Stimulated activated CD8-positive, alpha-beta memory T cell treated with anti-CD3 and anti-CD28 coated beads, Interleukin-7, amount 100 ng/mL, for 1 hour (primary cell): Measurements from ENCODE around the gene ARPC1A.
A peak's percentile ranks its signal among the peaks of the same experiment; 100 is the strongest.
"Not testable (repeated sequence)": the region's sequence is repeated elsewhere in the genome, so short reads cannot be mapped to it uniquely, and the experiment has no call there.

Experiments used
- DNase-seq, 2 donors: peaks; one replicate each; pipeline ENCODE4 v3.0.0-alpha.2; 2020; ENCODE audit warnings: low read depth in 2 of 2

Gene ARPC1A

DNA sequence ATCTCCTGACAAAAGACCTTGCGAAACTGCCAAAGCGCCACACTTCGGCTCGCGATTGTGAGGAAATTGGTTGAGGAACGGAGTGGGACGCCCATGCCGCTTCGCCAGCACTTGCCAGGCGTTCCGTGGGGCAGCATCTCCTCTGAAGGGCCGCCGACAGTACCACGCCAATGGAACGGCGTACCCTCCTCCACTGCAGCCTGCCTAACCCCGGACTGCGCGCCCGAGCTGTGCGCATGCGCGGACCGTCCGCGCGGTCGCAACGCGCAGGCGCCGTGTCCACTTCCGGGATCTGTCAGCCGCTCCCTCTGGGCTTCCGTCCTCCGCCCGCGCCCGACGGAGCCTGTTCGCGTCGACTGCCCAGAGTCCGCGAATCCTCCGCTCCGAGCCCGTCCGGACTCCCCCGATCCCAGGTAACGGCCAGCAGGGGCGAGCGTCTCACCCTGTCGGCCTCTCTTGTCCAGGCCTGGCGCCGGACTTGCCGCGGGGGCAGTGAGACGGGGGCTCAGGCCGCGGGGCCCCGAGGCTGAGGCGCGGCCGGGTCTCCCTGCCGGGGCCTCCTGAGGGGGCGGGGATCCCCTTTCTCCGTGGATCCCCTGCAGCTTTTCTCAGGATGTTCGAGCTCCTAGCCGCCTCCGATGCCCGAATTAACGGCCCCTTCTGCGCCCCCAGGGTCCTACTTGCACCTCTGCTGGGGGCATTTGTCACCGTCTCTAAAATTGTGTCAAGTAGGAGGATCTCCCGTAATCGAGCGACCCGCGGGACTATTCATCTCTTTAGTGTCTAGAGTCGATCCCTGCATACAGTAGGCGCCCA, at the start of gene ARPC1A:
ARPC1A (plus strand) TSS at position 307 of the 816 bp plus-strand sequence. CDS start 7,456 bp downstream, outside the sequence.
- DNase-seq: peak; percentile 87 to 88

DNA sequence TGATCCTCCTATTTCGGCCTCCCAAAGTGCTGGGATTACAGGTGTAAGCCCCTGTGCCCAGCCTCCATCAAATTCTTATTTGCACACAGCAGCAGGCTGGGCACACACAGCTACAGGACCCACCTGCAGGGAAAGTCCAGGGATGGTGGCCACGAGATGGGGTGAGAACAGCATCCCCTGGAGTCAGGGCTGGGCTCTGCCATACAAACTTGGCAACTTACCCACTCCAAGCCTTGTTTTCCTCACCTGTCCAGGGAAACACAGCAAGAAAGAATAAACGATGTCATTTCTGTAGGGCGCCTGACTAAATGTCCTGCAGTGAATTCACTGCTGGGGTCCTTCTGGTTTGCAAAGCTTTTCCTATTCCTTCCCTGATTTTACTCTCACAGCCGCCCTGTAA, 47.5 kb upstream of the ARPC1A start:
- DNase-seq: no peak

DNA sequence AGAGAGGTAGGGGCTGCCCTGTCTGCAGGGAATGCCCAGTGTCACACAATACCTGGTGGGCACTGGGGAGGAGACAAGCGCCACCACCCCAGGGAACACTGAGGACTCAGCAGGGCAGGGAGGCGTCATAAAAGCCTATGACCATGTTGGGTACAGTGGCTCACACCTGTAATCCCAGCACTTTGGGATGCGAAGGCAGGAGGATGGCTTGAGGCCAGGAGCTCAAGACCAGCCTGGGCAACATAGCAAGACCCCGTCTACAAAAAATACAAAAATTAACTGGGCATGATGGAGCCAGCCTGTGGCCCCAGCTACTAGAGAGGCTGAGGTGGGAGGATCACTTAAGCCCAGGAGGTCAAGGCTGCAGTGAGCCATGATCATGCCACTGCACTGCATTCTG, 41.5 kb upstream of the ARPC1A start:
- not testable (repeated sequence) for DNase-seq

DNA sequence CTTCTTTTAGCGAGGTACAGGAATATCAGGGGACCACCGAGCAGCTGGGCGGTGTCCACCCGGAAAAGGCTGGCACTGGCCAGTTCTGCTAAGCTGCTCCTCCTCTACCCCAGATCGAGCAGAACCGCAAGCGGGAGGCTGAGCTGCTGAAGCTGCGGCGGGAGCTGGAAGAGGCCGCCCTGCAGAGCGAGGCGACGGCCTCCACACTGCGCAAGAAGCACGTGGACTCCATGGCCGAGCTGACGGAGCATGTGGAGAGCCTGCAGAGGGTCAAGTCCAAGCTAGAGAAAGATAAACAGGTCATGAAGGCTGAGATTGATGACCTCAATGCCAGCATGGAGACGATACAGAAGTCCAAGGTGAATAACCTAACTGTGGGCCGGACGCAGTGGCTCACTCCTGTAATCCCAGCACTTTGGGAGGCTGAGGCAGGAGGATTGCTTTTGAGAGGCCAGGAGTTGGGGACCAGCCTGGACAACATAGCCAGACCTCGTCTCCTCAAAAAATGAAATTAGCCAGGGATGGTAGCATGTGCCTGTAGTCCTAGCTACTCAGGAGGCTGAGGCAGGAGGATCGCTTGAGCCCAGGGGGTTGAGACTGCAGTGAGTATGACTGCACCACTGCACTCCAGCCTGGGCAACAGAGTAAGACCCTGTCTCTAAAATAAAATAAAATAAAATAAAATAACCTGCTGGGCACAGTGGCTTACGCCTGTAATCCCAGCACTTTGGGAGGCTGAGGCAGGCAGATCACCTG, 37.7 kb upstream of the ARPC1A start:
- no peak for DNase-seq

DNA sequence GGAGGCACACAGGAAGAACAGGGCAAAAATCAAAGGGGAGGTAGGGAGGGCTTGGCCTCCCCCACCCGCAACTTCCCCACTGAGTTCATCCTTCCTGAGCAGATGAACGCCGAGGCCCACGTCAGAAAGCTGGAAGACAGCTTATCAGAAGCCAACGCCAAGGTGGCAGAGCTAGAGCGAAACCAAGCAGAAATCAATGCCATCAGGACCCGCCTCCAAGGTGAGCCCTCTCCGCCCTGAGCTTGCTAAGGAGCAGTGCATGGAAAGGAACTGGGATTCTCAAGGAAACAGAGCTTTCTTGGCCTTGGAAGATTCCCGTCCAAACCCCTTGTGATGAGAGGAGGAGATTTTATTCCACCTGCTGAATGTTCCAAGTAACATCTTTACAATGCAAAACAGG, 36.5 kb upstream of the ARPC1A start:
- no peak for DNase-seq

DNA sequence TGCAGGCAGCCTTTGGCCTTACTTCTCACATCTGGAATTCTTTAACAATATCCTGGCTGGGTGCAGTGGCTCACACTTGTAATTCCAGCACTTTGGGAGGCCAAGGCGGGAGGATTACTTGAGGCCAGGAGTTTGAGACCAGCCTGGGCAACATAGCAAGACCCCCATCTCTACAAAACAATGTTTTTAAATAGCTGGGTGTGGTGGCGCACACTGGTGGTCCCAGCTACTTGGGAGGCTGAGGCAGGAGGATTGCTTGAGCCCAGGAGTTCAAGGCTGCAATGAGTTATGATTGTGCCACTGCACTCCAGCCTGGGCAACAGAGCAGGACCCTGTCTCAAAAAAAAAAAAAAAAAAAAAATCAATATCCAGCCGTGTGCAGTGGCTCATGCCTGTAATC, 35.5 kb upstream of the ARPC1A start:
- not testable (repeated sequence) for DNase-seq

- no peak for DNase-seq
These were observed 34.6 kb upstream of the ARPC1A start for GRCh38 chr7:99290980-99291607.

DNA sequence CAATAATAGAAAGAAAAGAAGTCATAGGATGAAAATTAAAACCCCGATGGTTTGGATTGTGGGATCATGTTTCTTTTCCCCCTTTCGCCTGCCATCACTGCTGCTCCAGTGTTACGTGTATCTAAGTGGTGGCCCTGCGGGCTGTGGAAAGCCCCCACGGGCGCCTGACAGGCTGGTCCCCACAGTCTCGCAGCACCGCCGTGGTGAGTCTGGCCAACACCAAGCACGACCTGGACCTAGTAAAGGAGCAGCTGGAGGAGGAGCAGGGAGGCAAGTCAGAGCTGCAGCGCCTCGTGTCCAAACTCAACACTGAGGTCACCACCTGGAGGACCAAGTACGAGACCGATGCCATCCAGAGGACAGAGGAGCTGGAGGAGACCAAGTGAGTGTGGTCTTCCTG, 33.6 kb upstream of the ARPC1A start:
- no peak for DNase-seq

GRCh38 chr7:99293167-99293566, 32.5 kb upstream of the ARPC1A start:
- no peak for DNase-seq

DNA sequence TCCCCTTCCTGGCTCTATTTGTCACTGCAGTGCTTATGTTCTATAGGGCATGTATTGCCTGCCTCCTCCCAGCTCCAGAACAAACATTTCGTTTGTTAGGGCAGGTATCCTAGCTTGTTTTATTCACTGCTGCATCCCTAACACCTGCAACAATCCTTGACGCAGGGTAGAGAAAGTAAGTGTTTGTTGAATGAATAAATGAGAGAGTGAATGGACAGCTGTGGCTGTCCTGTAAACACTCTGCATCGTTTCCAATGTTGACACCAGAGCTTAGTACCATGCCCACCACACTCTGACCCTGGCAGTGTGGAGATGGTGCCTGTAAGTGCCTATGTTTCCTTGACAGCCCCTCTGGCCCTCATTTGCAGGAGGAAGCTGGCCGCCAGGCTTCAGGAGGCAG, 32.0 kb upstream of the ARPC1A start:
- no peak for DNase-seq

DNA sequence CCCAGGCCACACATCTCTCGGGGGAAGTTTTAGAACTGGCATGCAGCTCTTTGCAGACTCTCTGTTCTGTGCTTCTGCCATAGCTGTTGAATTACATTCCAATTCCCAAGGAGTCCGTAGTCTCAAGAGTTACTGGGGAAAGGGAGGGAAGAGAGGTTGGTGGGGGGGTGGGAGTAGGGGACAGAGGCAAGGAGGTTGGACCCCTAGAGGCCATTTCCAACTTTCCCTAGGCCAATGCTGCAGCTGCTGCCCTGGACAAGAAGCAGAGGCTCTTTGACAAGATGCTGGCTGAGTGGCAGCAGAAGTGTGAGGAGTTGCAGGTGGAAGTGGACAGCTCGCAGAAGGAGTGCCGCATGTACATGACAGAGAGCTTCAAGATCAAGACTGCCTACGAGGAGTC, 29.2 kb upstream of the ARPC1A start:
- DNase-seq: no peak

GRCh38 chr7:99301496-99301895, 24.2 kb upstream of the ARPC1A start:
- no peak for DNase-seq

- no peak for DNase-seq
These were observed 20.0 kb upstream of the ARPC1A start for GRCh38 chr7:99305473-99306260.

DNA sequence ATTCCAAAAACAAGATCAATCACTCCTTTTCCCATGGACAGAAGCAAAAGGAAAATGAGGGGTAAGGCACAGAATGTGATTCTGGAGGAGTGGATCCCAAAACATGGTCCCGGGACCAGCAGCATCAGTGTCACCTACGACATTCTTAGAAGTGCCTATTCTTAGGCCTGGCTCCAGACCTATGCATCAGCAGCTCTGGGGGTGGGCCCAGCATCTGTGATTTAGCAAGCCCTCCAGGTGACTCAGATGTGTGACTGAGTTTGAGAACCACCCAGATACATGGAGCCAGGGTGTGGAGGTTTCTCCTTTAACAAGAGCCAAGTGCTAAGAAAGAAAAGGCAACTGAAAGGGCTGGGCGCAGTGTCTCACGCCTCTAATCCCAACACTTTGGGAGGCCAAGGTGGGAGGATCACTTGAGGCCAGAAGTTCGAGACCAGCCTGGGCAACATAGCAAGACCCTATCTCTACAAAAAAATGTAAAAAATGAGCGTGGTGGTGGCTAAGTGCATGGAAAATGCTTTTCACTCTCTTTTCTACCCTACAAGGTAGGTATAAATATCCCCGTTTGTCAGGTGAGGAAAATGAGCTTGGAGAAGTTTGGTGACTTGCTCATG, 17.1 kb upstream of the ARPC1A start:
- no peak for DNase-seq

DNA sequence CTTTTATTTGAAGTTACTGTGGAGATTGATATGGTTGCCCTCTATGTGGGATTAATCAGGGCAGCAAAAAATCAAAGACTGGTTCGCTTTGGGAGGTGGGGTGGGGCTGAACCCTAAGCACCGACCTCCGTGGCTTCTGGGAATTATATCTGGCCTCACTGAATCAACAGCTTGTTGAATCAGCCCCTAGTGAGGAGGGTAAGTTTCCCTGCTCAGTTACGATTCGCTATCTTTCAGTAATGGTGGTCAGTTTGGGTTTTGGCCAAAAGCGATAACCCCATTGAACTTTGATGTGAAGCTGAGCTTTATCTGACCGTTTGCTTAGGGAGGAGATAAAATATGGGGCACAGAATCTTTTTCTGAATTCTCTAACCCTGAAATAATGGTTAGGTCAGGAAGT, 16.6 kb upstream of the ARPC1A start:
- DNase-seq: no peak

DNA sequence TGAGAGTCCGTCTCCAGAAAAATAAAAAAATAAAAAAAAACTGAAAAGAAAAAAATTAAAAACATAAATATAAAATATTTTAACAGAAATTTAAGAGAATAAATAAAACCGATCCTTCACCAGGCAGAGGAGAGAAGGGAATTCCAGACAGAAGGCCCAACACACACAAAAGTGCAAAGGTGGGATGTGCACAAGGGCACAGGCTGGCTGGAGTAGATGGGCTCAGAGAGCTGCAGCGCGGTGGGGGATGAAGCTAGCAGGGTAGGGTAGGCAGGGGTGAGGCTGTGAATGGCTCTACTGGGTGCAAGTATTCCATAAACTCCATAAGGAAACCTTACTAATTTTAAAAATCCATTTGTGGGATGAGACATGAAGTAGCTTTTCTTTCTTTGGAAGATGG, 15.7 kb upstream of the ARPC1A start:
- DNase-seq: no peak

DNA sequence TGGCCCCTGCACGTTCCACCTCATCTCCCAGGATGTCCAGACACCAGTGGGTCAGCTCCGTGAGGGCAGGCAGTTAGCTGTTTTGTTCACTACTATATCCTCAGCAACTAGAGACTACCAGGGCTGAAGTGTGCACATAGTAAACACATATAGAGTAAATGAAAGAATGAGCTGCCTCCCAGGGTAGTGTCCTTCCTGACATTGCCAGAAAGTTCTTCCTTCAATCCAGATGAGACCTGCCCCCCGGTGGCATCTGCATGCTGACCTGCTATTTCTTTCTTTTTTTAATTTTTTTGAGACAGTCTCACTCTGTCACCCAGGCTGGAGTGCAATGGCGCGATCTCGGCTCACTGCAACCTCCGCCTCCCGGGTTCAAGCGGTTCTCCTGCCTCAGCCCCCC, 14.0 kb upstream of the ARPC1A start:
- no peak for DNase-seq

DNA sequence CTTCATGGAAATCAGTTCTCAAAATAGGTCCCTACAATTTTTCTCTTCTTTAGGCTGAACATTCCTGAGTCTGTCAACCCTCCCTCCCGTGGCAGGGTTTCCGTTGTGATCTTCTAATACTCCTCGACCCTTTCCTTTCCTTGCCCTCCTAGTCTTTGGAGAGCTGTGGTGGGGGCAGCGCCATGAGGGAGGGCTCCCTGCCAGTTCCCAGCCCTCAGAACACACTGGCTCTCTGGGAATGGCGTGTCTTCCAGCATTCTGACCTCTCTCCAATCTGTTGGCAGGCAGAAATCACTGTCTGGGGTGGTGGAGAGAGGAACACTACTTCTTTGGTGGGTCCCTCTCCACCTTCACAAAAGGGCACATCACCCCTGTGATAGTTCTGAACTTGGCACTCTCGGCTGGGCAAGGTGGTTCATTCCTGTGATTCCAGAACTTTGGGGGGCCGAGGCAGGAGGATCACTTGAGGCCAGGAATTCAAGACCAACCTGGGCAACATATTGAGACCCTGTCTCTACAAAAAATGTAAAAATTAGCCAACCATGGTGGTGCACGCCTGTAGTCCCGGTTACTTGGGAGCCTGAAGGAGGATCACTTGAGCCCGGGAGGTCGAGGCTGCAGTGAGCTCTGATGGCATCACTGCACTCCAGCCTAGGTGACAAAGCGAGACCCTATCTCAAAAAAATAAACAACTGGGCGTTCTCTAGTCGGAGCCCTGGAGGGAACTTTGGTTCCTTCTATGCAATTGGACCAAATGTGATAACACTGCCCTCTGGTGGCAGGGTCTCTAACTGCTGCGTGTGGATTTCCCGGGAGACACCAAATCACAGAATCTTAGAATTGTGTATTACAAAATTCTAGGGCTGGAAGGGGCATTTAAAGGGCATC, 13.1 kb upstream of the ARPC1A start:
- peak; percentile 49 to 57 for DNase-seq

- no peak for DNase-seq
These were observed 12.5 kb upstream of the ARPC1A start for GRCh38 chr7:99313204-99313573.

DNA sequence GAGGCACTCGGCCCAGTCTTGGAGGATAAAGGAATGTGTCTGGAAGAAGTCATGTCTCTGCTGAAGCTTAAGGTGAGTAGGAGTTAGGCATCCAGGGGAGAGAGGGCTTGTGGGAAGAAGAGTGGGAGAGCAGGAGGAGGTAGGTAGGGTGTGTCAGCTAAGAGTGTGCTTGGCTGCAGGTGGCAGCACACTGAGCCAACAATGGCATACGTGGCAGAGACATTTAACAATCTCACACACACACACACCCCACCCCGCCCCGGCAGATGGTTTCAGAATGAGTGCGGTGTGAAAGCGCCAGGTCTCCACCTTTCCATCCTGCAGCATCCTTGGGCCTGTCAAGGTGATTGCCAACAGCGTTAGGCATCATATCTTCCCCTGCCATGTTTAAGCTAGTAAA, 11.2 kb upstream of the ARPC1A start:
- DNase-seq: no peak

DNA sequence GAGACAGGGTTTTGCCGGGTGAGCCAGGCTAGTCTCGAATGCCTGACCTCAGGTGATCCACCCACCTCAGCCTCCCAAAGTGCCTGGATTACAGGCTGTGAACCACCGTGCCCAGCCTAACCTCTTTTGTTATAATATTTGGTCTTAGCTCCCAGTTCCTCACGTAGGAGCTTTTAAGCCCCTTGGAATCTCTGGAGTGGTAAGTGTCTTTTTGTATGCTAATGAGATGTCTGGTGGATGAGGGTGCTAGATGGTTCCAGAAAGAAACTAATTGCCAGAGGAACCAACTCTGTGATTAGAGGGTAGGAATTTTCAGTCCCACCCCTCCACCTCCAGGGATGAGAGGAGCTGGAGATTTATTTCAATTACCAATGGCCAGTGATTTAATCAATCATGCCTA, 5.3 kb upstream of the ARPC1A start:
- DNase-seq: no peak
